Dermis blood vessel endothelial cell (primary cell): ENCODE results near the gene LRMDA. TPM values are rescaled to one million over a fixed set of nuclear protein-coding genes. Genes with fewer than 3 reads are reported as not detected.
A peak's percentile ranks its signal among the peaks of the same experiment; 100 is the strongest.

ENCODE experiments used
- DNase-seq: peaks from one replicate; pipeline ENCODE4 v3.0.0; 2010
- total RNA-seq: library from RNA; depleted of rRNA; stranded (reverse); fragments of >200 nt; gene quantifications from 2 replicates; pipeline ENCODE4 v1.2.3, GENCODE V29; 2014

The LRMDA gene
- total RNA-seq, 1 donor from 2014 or later: 27.4 TPM

- DNase-seq: no peak
Observed at GRCh38 chr10:75880031-75880775, 448.8 kb downstream of the LRMDA start.

GRCh38 chr10:75883081-75884072, 452.0 kb downstream of the LRMDA start:
- DNase-seq: no peak

- DNase-seq: no peak
Observed at GRCh38 chr10:75884808-75885207, 453.4 kb downstream of the LRMDA start.

- DNase-seq: no peak
Observed at GRCh38 chr10:75887369-75887768, 455.9 kb downstream of the LRMDA start.

GRCh38 chr10:75887992-75888680, 456.7 kb downstream of the LRMDA start:
- no peak for DNase-seq

GRCh38 chr10:75889051-75889450, 457.6 kb downstream of the LRMDA start:
- no peak for DNase-seq

- DNase-seq: no peak
Observed at GRCh38 chr10:75894761-75895160, 463.3 kb downstream of the LRMDA start.

GRCh38 chr10:75895259-75895658, 463.8 kb downstream of the LRMDA start:
- no peak for DNase-seq

- DNase-seq: no peak
Observed at GRCh38 chr10:75899816-75900390, 468.5 kb downstream of the LRMDA start.

GRCh38 chr10:75902816-75903215, 471.4 kb downstream of the LRMDA start:
- DNase-seq: no peak

- no peak for DNase-seq
Observed at GRCh38 chr10:75904499-75905283, 473.3 kb downstream of the LRMDA start.

- no peak for DNase-seq
Observed at GRCh38 chr10:75905490-75905889, 474.1 kb downstream of the LRMDA start.

- peak; percentile 27 for DNase-seq
Observed at GRCh38 chr10:75910032-75910431, 478.6 kb downstream of the LRMDA start.

GRCh38 chr10:75911426-75911825, 480.0 kb downstream of the LRMDA start:
- no peak for DNase-seq

GRCh38 chr10:75916906-75917305, 485.5 kb downstream of the LRMDA start:
- DNase-seq: no peak

- no peak for DNase-seq
Observed at GRCh38 chr10:75919913-75920312, 488.5 kb downstream of the LRMDA start.

GRCh38 chr10:75922435-75922834, 491.0 kb downstream of the LRMDA start:
- no peak for DNase-seq

- no peak for DNase-seq
Observed at GRCh38 chr10:75924309-75924902, 493.0 kb downstream of the LRMDA start.

GRCh38 chr10:75925999-75926398, 494.6 kb downstream of the LRMDA start:
- DNase-seq: no peak

- no peak for DNase-seq
Observed at GRCh38 chr10:75926763-75927162, 495.3 kb downstream of the LRMDA start.

GRCh38 chr10:75928231-75928630, 496.8 kb downstream of the LRMDA start:
- no peak for DNase-seq
